Kidney tubule cell (primary cell): Measurements from ENCODE around the gene OR2F1.

Source experiments
- DNase-seq: peaks from one replicate; pipeline ENCODE4 v3.0.0-alpha.2; 2018; ENCODE audit warnings: low spot score

Gene OR2F1

DNA sequence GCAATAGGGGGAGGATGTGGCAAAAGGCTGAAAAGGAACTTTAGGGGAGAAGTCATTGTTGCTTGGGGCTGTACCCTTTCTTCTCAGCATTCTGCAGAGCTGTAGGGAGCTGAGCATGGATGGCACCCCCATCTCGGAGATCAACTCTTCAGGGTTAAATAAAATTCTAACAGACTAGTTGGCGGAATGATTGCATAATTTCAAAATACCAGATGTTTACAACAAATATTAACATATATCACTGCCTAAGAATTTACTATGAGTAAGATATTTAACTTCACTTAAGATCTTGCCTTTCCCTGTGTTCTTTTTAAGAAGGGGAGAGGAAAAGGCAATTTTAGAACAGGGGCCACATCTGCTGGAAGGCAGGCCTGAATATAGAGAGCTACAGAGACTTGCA lies 509 bp upstream of the OR2F1 start:
- DNase-seq: no peak

DNA sequence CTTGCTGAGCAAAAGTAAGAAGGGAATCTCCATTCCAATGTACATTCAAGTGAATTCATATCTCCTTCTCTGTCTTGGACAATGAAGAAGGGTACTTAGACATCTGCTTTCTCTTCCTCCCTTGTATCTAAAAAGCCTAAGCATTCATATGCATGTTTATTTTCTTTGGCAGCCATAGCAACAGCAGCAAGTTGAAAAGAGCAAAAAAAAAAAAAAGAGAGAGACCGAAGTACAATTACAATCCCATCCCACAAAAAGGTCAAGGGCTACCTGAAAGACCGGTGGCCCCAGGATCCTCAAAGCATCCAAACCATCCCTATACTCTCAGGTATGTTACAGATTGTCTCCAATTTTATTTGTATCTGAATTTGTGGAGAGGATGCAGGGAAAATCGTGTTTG lies 4.1 kb downstream of the OR2F1 start:
- no peak for DNase-seq

DNA sequence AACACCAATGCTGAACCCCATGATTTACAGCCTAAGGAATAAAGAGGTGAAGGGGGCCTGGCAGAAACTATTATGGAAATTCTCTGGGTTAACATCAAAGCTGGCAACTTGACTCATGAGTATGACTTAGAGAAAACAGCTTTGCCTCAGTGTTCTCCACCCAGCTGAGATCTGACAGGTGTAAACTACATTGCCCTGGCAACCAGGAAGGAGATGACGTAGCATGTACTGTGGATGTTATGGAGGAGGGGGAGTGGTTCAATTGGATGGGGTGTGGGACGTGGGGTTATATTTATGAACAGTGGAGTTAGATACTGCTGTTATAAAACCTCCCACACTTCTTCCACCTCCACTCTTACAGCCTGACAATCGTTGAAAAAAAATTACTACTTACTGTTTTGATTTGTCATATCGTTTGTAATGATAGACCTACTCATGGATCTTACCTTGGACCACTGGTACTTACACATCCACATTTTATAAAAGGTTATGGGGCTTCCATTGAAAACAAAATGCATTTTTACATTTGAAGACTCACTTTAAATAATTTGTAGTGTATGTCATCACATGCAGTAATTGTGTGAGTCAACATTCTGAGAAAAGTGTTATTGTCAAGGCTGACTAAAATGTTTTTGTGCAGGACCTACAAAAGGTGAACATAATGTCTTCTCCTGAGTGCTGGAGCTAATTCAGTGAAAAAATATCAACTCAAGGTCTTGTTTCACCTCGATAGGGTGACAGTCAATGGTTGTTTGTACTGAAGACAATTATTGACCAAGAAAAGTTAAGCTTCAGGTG lies 6.4 kb downstream of the OR2F1 start:
- DNase-seq: no peak

DNA sequence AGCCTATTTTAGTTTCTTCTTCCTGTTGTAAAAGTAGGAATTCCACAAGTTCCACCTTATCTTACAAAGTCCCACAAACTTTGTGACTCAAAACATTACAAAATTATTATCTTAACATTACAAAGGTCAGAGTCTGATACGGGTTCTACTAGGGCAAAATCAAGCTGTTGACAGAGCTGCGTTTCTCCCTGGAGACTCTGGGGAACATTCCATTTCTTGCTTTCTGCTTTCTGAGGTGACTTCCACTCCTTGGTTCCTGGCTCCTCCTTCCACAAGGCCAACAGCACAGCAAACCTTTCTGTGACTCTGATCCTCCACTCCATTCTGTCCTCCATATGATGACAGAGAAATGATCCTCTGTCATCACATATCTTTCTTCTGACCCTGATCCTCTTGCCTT lies 10.6 kb downstream of the OR2F1 start:
- no peak for DNase-seq

DNA sequence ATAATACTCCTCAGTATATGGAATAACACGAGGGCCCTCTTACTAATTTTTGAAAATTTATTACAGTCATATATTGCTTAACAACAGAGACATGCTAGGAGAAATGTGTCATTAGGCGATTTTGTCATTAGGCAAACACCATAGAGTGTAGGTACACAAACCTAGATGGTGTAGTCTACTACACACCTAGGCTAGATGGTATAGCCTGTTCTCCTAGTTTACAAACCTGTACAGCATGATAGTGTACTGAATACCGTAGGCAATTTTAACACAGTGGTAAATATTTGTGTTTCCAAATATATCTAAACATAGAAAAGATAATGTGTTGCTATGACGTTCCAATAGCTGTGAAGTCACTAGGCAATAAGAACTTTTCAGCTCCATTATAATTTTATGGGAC lies 12.8 kb downstream of the OR2F1 start:
- DNase-seq: no peak

DNA sequence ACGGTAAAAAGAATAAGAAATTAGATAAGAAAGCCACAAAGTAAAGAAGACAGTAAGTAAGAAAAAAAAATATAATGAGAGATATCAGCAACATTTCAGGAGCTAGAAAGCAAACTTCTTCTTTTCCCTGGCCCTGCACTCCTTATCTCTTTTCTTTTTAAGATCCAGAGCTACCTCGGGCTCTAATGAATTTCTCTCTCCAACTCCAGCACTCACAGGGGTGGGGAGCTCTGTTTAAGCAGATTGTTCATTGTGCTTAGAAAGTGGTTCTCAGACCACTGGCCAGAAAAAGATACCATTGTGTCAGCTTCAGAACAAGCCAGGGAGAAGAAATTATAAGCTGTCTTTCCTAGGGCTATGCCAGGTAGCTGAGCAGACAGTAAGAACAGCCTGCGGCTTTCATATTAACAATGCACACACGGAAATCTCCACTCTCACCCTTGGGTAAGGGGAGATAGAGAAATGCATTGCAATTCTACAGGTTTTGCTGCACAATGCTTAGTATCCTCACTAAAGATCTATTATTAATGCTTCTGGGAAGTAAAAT lies 19.3 kb downstream of the OR2F1 start:
- no peak for DNase-seq

DNA sequence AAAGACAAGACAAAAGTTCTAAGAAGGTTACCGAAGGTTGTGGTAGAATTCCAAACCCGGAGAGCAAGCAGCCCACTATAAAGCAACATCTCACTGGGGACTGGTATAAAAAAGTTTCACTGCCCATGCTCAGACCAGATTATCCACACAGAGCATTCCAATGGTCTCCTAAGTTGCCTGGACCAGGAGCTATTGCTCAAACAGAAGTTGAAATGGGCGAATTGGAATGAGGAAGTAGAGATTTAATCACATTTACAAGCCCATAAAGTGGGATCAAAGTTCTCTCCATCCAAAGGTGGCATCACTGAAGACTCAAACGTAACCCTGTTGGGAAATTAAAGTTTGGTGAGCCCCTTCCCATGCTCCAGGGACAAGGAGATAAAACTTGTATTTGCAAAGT lies 19.8 kb downstream of the OR2F1 start:
- peak; percentile 54 for DNase-seq

DNA sequence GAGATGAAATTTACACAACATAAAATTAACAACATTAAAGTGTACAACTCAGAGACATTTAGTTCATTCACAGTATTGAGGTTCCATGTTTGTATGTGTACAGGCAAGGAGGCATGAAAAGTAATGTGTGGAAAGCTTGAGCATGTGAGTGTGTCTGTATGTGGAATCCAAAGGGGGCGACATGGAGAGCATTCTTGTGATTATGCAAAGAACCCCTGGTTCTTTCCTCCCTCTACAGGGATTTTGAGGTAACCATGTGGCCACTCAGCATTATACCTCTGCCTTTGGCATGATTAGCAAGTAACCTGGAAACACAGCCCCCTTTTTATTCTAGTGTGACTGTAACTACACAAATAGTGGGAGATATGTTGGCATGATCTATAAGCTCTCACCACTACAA lies 21.0 kb downstream of the OR2F1 start:
- DNase-seq: no peak

DNA sequence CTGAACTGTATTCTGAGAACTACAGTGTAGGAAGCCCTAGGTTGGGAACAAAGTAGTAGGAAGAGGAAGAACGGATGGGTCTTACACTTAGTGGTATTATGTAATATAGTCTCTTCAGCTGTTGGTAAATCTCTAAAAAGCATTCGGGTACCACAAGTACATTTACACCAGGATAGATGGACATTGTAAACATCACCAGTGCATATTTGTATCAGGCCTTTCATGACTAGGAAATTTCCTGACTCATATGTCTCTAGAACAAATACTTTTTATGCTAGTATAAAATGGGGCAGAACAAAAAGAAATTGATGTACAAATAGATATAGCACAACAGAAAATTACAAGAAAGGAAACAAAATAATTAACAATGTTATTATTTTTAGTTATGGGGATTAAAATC lies 23.9 kb downstream of the OR2F1 start:
- DNase-seq: no peak

DNA sequence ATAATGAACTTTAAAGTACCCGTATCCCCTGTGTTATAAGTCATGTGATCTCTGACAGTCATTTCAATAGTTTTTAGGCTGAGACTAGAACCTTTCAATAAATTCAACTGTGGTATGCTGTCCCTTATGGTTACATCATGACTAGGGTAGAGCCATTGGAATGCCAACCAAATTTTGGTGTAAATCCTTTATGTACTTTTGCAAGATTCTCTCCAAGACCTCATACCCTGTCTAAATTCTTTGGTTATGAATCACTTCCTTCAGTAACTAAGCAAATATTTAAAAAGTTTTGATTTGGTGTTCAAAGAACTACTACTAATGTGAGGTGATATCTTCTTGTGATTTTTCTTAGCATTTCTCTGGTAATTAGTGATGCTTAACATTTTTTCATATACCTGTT lies 24.7 kb downstream of the OR2F1 start:
- peak; percentile 87 for DNase-seq

DNA sequence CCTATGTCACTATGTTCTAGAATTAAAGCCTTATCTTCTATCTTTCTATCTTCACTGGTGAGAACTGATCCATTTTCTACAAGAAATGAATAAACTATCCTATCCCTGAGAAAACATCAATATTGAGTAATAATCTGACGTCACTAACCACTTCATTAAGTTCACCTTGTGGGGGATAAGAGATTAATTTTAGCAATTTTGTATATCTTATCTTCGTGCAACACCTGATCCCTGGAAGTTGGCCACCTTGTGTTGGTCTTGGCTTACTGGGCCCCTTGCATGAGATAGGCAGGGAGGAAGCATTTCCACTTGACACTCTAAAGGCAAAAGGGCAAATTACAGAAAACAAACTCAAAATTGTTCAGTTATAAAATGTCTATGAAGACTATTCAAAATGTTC lies 25.4 kb downstream of the OR2F1 start:
- peak; percentile 6 for DNase-seq

DNA sequence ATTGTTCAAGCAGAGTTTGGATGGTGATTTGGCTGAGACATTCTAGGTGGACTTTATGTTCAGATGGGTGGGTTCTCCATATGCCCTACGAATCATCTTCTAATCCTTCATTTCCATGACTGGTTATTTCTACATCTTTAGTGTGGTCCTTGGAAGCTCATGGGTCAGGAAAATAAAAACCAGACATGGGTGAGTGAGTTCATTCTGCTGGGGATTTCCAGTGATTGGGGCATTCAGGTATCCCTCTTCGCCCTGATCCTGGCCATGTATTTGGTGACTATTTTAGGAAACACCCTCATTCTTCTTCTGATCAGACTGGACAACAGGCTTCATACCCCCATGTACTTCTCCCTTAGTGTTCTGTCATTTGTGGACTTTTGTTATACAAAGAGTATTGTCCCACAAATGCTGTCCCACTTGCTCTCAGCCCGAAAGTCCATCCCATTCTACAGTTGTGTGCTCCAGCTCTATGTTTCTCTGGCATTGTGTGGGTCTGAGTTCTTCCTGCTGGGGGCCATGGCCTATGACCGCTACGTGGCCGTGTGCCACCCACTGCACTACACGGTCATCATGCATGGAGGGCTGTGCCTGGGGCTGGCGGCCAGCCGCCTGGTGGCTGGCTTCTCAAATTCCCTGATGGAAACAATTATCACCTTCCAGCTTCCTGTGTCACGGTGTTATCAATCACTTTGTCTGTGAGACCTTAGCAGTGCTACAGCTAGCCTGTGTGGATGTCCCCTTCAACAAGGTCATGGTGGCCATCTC lies 26.3 kb downstream of the OR2F1 start:
- DNase-seq: peak; percentile 84

DNA sequence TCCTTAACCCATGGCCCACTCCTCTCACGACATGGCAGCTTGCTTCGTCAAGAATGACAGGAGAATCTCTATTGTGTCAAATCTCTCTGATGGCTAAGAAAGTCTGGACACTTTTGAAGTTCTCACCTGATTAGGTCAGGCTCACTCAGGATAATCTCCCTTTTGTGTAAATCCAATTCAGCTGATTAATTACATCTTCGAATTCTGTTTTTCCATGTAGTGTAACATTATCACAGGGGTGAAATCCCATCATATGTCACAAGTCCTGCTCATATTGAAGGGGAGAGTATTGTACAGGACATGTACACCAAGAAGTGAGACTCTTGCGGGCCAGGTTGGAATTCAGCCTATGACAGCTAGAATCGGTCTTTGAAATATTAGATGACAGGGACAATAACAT lies 29.3 kb downstream of the OR2F1 start:
- no peak for DNase-seq

DNA sequence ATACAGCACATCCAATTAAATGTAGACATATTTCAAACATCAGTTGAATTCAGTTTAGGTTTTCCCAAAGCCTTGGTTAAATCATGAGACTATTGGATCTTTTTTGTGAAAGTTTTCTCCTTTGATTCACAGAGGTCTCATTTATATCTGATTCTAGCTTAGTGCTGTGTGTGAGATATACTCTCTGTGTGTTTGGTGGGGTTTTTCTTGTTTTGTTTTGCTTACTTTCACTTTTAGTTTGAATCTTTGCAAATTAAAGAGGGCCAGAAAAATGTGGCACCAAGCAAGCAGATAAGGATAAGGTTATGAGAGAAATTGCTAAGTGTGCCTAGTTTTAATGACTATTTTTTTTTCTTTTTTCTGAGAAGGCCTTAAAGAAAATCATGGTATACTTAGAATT lies 32.9 kb downstream of the OR2F1 start:
- no peak for DNase-seq

DNA sequence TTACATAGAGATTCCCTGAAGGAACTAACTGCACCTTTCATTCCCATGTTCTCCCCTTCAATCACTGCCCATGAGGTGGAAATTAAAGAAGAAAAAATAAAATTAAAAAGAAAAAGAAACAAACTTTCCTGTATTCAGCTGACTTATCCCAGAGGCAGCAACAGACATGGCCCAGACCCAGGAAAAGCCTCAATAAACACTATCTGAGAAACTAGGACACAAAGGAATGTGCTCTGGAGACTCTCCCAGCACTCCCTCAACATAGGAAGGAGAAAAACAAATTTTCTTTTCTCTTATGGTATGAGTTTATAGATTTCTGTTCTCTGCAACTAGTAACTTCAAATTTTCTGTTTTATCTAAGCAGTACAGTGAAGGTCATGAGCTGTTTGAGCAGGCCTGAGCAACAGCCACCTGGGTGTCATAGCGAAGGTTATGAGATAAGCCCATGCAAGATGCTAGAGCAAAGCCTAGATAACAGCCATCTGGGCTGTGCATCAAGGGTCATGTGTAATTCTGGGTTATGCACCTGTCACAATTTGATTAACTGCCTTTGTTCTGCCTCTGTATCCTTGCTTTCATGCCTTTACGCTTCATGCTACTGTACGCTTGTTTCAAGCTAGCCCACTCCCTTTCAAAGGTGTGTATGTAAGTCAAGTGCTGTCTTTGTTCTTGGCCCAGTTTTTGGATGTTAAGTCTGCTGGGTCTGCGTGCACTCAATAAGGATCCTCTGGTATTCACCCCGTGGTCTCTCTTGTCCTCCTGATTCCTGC lies 34.5 kb downstream of the OR2F1 start:
- DNase-seq: no peak

DNA sequence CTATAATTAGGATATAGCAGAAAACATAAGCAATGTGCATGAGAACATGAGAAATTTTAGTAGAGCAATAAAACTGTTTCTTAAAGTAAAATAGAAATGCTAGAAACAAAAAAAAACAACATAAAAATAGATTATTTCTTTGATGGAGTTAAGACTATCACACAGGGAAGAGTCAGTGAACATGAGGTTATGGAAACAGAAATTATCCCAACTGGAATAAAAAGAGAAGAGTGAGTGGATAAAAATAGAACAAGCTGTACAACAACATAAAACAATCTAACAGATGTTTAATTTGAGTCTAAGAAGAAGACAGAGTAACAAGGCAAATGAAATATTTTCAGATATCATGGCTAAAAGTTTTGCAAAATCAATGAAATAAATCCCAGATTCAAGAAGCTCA lies 38.0 kb downstream of the OR2F1 start:
- no peak for DNase-seq

DNA sequence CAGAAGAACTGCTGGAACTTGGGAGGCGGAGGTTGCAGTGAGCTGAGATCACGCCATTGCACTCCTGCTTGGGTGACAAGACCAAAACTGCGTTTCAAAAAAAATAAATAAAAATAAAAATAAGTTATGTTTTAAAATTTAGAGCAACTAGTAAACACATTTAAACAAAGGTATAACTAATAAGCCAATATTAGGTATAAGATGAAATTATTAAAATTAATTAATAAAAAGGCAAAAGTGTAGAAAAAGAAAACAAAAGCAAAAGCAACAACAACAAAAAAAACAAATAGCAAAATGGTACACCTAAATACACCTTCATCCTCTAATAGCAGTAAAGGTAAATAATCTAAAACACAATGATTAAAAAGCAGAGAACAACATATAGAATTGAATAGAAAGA lies 39.3 kb downstream of the OR2F1 start:
- no peak for DNase-seq

DNA sequence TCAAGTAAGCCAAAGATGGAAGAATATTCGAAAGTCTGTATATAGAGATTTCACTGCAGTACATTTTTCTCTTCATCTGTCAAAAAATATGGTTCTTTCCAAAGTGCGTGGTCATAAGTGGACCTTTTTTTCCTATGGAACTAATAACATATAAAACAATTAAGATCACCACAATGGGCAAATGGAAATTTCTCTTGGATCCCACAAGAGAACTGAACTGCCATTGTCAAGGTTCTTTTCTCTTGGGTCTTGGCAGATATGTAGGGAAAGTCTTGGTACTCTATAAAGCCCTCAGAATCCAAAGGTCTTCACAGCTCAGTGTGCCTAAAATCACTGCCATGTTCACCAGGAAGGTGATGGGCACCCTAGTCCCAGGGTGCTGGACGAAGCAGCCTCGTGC lies 45.4 kb downstream of the OR2F1 start, which contains the start of gene OR6B1:
OR6B1 (plus strand) TSS at position 301 of the 400 bp plus-strand sequence. CDS start 3,677 bp downstream, outside the sequence.
- DNase-seq: no peak

DNA sequence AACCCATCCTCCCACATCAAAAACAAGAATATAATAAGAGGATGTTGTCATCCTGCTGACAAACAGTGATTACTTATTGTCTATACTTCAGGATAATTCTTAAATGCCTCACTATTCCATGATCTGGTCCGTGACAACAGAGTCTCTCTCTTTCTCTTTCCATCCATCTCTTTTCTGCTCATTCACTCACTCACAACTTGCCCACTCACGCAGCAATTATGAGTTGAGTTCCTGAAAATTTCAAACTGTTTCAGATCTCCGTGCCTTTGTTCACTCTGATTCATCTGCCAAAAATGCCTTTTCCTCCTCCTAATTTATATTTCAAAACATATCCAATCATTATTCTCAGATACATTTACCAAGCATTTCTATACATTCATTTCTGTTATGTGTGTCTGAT lies 46.9 kb downstream of the OR2F1 start:
- DNase-seq: no peak

DNA sequence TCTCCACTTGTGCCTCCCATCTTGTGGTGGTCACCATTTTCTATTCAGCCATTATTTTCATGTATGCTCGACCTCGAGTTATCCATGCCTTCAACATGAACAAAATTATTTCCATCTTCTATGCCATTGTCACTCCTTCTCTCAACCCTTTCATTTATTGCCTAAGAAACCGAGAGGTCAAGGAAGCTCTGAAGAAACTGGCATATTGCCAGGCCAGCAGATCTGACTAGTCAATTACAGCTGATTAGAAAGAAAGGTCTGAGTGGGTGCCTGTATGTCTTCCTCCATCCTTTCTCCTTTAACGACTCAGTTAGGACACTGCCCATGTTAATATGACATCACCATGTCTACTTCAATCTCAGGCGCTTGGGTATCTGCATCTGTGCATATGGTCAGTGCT lies 50.1 kb downstream of the OR2F1 start:
- no peak for DNase-seq

DNA sequence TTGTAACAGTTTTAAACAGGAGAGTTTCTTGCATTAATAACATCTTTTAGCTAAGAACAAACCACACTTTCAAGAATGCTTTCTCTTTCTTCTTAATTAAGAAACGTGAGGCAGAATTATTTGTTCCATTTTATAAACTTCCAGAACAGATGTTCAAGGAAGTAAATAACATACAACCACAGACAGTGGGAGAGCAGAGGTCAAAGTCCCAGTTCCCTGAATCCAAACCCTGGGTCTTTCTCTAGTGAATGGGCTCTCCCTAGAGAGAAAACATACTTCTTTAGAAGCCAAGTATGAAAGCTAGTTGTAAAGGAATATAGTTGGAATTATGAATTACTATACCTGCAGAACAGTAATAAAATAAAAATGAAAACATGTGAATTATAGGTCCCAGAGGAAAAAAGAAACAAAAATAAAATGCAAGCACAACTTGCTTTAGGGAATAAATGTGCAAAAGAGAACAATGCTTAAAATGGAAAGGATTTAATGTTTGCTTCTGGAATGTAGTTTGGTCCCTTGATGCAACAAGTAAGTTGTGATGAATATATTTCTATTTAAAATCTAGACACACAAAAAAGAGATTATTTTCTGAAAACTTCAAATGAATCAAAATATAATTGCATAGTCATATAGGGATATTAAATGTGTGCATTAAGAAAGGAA lies 51.5 kb downstream of the OR2F1 start:
- no peak for DNase-seq

DNA sequence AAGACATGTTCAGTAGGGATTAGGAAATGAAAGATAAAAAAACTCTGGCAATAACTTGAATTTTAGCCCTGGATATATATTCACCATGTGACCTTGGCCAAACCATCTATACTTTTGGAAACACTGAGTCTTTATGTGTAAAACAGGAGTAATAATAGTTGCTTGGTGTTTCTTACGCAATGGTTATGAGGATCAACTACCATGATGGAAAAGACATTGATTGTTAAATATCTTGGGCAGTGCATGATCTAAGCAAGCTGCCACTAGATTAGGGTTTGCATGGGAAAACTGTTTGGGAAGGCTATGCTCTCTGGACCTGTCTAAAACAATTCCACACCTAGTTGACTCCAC lies 52.0 kb downstream of the OR2F1 start:
- DNase-seq: no peak
